ENCODE measurements around the gene VPS25. TPM values are rescaled to one million over a fixed set of nuclear protein-coding genes. Genes with fewer than 3 reads are reported as not detected.

The VPS25 gene
- total and polyA plus RNA-seq, 9 of the 15 experiments (the other 6 are each of a cell fraction or from before 2014, with no cell fraction given), result 123 to 352 (median 180) TPM

DNA sequence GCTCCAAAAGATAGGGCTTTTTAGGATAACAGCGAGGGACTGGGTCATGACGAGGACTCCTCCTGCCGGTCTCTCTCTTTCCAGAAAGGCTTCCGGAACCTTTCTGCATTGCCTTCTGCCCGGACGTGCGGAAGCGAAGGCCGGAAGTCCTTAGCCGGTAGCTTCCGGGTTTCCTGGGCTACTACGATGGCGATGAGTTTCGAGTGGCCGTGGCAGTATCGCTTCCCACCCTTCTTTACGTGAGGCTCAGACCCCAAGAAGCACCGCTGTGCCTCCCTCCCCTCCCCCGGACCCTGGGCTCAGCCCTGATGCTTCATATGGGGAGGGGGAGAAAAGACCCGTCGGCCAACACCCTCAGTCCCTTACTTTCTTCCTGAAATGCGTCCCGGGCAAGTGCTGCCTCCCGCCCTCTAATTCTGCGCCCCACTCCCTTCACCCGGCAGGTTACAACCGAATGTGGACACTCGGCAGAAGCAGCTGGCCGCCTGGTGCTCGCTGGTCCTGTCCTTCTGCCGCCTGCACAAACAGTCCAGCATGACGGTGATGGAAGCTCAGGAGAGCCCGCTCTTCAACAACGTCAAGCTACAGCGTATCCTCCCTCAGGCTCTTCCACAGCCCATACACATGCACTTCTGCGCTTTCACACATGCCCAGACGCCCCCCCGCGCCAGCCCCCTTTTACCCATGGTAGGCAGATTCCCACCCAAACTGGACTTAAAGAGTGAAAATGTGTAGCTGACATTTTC is at the start of gene VPS25 (continued):
- TF ChIP-seq, protein P1, sequence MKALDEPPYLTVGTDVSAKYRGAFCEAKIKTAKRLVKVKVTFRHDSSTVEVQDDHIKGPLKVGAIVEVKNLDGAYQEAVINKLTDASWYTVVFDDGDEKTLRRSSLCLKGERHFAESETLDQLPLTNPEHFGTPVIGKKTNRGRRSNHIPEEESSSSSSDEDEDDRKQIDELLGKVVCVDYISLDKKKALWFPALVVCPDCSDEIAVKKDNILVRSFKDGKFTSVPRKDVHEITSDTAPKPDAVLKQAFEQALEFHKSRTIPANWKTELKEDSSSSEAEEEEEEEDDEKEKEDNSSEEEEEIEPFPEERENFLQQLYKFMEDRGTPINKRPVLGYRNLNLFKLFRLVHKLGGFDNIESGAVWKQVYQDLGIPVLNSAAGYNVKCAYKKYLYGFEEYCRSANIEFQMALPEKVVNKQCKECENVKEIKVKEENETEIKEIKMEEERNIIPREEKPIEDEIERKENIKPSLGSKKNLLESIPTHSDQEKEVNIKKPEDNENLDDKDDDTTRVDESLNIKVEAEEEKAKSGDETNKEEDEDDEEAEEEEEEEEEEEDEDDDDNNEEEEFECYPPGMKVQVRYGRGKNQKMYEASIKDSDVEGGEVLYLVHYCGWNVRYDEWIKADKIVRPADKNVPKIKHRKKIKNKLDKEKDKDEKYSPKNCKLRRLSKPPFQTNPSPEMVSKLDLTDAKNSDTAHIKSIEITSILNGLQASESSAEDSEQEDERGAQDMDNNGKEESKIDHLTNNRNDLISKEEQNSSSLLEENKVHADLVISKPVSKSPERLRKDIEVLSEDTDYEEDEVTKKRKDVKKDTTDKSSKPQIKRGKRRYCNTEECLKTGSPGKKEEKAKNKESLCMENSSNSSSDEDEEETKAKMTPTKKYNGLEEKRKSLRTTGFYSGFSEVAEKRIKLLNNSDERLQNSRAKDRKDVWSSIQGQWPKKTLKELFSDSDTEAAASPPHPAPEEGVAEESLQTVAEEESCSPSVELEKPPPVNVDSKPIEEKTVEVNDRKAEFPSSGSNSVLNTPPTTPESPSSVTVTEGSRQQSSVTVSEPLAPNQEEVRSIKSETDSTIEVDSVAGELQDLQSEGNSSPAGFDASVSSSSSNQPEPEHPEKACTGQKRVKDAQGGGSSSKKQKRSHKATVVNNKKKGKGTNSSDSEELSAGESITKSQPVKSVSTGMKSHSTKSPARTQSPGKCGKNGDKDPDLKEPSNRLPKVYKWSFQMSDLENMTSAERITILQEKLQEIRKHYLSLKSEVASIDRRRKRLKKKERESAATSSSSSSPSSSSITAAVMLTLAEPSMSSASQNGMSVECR (CRISPR knock-in tag; IDR thresholded peaks at IDR 0.05), result no peak
- no peak for TF ChIP-seq BCL6 (CRISPR knock-in tag; IDR thresholded peaks at IDR 0.05)
- no peak for TF ChIP-seq MAFG (tag; conservative IDR thresholded peaks at IDR 0.05)
- TF ChIP-seq NCOA1 (IDR thresholded peaks at IDR 0.05; ENCODE audit: low read depth), result peak; percentile 98
- peak; percentile 99 for TF ChIP-seq ZC3H11A (IDR thresholded peaks at IDR 0.05; ENCODE audit: low read depth, low read length)
- TF ChIP-seq FOXJ2 (tag; IDR thresholded peaks at IDR 0.05), result no peak
- TF ChIP-seq NONO (IDR thresholded peaks at IDR 0.05; ENCODE audit: low read depth in 2 of 2, low read length in 1 of 2), result peak in 1 of 2 experiments; percentile 68; a peak in 1 of 4 replicates
- TF ChIP-seq TAF9B (IDR thresholded peaks at IDR 0.05; ENCODE audit: partially characterized antibody), result peak; percentile 98
- TF ChIP-seq SAFB2 (IDR thresholded peaks at IDR 0.05; ENCODE audit: borderline replicate concordance, low read depth, low read length, severe bottlenecking), result no peak
